GM18858 (cell line): ENCODE data around the gene RTN1.

ENCODE experiments used
- ATAC-seq: cut with Tn5 transposase; IDR thresholded peaks from one replicate; pipeline ENCODE4 v1.9.1; 2021; ENCODE audit not compliant: unreplicated experiment

The RTN1 gene

GRCh38 chr14:59811073-59811472 is 59.5 kb downstream of the RTN1 start:
- ATAC-seq = no peak

GRCh38 chr14:59803052-59803540 is 67.5 kb downstream of the RTN1 start:
- no peak for ATAC-seq

DNA sequence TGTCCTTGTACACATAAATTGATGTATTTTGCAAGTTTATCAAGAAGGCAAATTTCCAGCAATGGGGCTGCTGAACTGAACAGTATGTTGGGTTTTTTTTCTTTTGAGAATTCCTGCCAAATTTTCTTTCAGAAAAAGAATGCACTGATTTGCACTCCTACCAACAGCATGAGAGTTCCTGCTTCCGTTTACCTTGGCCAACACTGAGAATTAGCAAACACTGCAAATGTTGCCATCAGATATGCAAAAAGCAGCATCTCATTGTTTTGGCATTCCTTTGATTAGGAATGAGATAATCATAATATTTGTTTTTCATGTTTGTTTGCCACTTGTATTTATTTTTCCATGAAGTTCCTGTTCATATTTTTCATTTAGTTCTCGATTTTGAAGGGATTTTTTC is 82.4 kb downstream of the RTN1 start:
- no peak for ATAC-seq

GRCh38 chr14:59787045-59787674 is 83.4 kb downstream of the RTN1 start:
- ATAC-seq = no peak

GRCh38 chr14:59785629-59786028 is 84.9 kb downstream of the RTN1 start:
- ATAC-seq = no peak

DNA sequence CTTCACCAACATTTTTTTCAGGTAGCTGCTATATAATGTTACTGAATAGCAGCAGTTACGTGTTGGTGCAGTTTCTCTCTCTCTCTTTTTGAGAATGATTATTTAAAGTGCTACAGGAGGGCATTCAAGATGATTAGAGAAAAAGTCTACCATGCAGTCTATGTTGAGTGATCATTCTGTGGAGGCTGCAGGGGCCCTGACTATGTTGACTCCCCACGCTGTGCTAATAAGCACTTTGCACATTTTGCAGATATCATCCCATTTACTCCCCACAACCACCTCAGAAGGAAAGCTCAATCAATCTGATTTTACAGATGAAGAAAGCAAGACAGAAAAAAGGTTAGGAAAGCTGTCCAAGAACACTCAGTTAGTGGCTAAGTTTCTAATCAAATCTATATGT is 87.8 kb downstream of the RTN1 start:
- no peak for ATAC-seq

DNA sequence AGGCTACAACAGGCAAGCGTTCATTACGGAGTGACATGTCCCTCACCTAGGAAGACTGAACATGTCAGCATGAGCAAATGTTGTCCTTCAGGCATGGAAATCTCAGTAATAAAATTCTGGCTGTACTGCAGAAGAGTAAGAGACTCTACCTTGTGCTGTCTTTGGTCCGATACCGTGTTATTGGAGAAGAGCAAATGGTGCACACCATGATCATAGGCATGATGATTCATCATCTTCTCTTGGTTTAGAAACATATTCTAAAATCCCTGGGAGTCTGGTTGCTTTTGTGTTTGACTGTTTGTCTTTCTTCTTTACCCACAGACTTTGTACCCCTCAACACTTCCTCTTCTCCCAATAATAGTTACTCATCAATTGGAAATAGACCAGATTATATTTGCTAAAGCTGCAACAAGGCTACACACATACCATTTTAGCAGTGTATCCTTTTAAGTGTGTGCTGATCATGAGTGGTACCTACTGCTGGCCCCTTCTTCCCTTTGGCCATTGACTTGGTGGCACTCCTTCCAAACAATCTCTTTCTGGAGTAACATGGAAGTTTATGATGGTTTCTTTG is 93.5 kb downstream of the RTN1 start:
- no peak for ATAC-seq

GRCh38 chr14:59776468-59776867 is 94.1 kb downstream of the RTN1 start:
- ATAC-seq = no peak

DNA sequence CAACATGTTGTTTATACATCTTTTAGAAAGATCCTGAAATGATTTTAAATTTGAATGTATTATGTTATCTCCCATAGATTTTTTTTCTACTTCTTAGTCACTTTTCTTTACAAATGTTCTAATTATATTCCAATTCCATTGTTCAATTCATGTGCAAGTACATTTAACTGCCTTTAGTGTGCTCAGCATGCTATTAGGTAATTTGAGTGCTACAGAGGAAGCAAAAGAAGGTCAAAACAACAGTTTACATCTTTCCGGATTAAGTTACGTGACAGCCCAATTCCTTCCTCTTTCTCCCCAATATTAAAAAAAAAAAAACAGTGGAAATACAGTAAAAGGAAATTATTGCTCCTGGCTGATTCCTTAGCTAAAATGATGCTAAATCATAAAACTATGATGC is 98.3 kb downstream of the RTN1 start:
- ATAC-seq = no peak

DNA sequence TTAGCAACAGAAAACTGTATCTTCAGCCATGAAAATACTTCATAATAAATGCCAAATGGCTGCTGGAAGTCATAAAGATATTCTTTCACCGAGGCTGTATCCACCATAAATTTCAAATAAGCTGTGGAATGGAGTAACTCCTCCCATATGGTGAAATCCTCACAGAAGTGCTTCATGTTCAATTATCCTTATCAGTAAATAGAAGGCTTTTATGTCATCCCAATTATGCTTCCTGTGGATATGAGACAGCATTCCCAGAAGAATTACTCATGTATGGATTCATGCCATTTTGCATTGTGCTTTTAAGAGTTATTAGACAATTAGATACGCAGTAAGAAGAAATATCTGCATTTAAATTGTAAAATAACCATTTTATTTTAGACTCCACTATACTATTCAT is 99.0 kb downstream of the RTN1 start:
- no peak for ATAC-seq

- no peak for ATAC-seq
Measured at GRCh38 chr14:59769586-59769985, 101.0 kb downstream of the RTN1 start.

DNA sequence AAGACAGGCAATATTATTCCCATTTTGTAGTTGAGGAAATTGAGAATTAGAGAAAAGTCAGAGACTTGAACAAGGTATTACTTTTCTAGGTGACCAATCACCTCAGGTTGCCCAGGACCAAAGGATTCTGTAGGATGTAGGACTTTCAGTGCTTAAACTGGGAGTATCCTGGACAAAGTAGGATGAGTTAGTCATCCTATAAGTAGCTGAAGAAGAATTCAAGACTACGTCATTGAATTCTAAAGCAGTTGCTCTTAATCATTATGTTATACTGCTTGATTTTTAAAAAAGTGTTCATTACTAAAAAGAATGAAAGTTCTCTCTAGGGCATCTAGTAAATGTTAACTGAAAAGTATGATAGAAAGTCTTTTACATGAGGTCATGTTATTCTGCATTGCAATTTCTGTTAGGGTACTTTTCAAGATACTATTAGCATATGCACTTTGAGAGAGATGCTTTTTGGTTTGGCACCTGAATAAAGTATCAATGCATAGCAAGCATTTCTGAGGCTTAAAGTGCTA is 101.7 kb downstream of the RTN1 start:
- ATAC-seq = no peak

GRCh38 chr14:59761851-59762250 is 108.7 kb downstream of the RTN1 start:
- no peak for ATAC-seq

DNA sequence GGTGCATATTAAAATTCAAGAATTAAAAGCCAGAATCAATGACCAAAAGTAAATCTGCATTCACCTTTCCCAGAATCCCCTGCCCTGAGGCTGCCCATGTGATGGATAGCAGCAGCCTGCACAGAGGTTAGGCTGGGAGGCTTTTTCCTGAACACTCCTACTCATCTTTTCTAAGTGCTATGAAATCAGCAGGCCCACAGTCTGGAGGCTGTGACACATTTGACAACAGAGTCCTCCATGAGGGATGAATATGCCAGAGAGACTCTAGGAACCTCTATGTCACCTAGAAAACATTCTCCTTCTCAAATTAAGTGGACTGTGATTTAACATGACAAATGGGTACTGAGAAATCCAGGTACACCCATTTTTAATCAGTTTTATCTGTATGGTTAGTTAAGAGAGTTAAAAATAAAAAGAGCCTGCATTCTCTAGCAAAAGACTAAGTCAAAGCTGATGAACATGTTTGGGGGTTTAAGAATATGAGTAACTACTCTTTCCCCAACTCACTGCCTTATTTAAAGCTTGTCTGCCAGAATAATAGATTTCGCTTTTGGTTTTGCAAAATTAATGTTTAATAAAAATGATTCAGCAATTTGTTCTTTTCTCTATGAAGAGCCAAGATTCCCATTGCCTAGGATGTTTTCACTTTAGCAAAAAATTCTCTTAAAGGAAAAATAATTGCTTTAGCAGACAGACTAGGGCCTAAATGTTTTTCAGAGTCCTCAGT is 115.0 kb downstream of the RTN1 start:
- no peak for ATAC-seq

GRCh38 chr14:59754256-59754655 is 116.3 kb downstream of the RTN1 start:
- ATAC-seq = no peak

DNA sequence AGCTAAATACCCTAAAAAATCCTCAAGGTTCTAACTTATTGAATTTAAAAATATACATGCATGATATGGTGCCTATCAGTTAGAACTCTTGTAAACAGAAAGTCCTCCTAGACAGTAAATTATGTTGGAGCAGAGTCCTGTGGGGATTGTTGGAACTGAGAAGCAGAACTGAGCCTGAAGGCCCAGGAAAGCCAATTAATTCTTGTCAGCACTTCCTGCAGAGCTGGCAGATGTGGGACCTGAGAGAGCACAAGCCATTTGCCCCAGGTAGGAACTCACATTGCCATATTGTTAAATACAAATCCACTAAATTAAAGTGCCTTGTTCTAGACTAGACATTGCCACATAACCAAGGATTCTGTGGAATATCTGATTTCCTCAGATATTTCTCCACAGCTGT is 117.1 kb downstream of the RTN1 start:
- no peak for ATAC-seq

- no peak for ATAC-seq
Measured at GRCh38 chr14:59751578-59751977, 119.0 kb downstream of the RTN1 start.

DNA sequence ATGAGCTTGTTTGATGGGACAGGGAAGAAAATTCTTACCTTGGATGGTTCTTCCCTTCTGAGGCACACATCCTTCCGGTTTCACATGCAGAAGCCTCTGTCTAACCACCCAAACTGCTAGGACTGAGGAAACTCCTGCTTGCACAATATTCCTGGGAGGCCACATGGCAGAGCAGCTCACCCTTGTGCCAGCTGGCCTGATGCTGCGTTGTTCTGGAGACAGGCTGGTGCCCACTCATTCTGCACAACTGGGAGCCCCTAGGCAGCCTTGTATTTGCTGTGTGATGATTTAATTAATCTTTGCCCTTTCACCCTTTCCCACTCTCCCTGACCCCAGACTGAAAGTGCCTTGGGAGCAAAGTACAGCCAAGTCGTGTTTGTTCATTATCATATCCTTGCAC is 130.8 kb downstream of the RTN1 start:
- ATAC-seq = no peak

DNA sequence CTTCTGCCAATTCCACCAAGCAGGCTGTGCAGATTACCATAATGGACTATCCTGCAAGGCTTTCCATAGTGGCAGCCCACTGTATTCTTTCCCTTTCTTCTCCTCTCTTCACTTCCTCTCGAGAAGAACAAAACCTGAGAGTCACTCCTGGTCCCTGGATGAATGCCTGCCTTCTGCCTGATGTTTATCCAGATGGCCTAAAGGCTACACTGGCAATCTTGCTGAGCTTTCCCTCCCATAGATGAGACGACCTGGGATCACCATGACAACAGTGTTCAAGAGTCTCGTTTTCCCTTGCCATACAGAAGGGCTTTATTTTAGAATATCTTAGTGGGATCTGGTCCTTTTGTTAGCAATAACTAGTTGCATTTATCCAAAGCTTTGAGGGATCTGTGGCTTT is 142.3 kb downstream of the RTN1 start:
- ATAC-seq = no peak

GRCh38 chr14:59727073-59727661 is 143.4 kb downstream of the RTN1 start:
- no peak for ATAC-seq

GRCh38 chr14:59711080-59711479 is 159.5 kb downstream of the RTN1 start:
- no peak for ATAC-seq
